WTC11 (cell line): ENCODE data around the gene HUS1. TPM values are rescaled to one million over a fixed set of nuclear protein-coding genes. Genes with fewer than 3 reads are reported as not detected.
A peak's percentile ranks its signal among the peaks of the same experiment; 100 is the strongest.

Experiments
- ATAC-seq: fragments of 200-7000 bp; cut with Tn5 transposase; 2 replicates; pipeline ENCODE4 v1.10.0; 2021; ENCODE audit warnings: mild to moderate bottlenecking, moderate library complexity
- CTCF ChIA-PET: fragments of 300-600 bp; sonication (Branson Sonifier 250); formaldehyde crosslinking; loops from one replicate; lab custom pipeline; 2021; ENCODE audit warnings: antibody characterized with exemption; lab: Charles Lee
- POLR2A ChIA-PET: fragments of 350-600 bp; sonication (Branson Sonifier 250); formaldehyde crosslinking; loops from one replicate; lab custom pipeline; 2021; ENCODE audit warnings: antibody characterized with exemption; lab: Charles Lee
- DNase-seq: peaks from one replicate; pipeline ENCODE4 v3.0.0; 2021; ENCODE audit warnings: low spot score
- H3K27ac Mint-ChIP-seq: 2 replicates; pipeline ENCODE4 v1.8.0; 2021; ENCODE audit warnings: mixed read lengths
- H3K27me3 Mint-ChIP-seq: 2 replicates; pipeline ENCODE4 v1.8.0; 2021; ENCODE audit warnings: low read depth, mild to moderate bottlenecking, moderate library complexity, mixed read lengths
- H3K36me3 Mint-ChIP-seq: 2 replicates; pipeline ENCODE4 v1.8.0; 2021; ENCODE audit warnings: mixed read lengths
- H3K4me1 Mint-ChIP-seq: 2 replicates; pipeline ENCODE4 v1.8.0; 2022; ENCODE audit warnings: mixed read lengths
- H3K4me3 Mint-ChIP-seq: 2 replicates; pipeline ENCODE4 v1.8.0; 2021; ENCODE audit warnings: mild to moderate bottlenecking, moderate library complexity, mixed read lengths
- H3K9me3 Mint-ChIP-seq: 2 replicates; pipeline ENCODE4 v1.8.0; 2021; ENCODE audit warnings: mixed read lengths
- CREM ChIP-seq: sonication (generic); formaldehyde crosslinking; IDR thresholded peaks from 2 replicates; pipeline ENCODE4 v1.8.1; 2022; ENCODE audit warnings: mild to moderate bottlenecking, missing genetic modification reagents, moderate library complexity
- CTCF ChIP-seq: fragments of 200-600 bp; IDR thresholded peaks from 2 replicates; pipeline ENCODE4 v1.8.0; 2022; ENCODE audit warnings: antibody characterized with exemption
- FOXJ3 ChIP-seq: sonication (generic); formaldehyde crosslinking; IDR thresholded peaks from 2 replicates; pipeline ENCODE4 v1.9.0; 2021; ENCODE audit warnings: missing genetic modification reagents, mild to moderate bottlenecking, borderline replicate concordance
- JAZF1 ChIP-seq: fragments of 250-450 bp; sonication (Bioruptor Pico); IDR thresholded peaks from 2 replicates; pipeline ENCODE4 v1.9.0; 2021; ENCODE audit warnings: moderate library complexity, mild to moderate bottlenecking, inconsistent platforms
- KAT7 ChIP-seq: sonication (generic); formaldehyde crosslinking; IDR thresholded peaks from 2 replicates; pipeline ENCODE4 v1.8.1; 2023; ENCODE audit warnings: missing genetic modification reagents, mild to moderate bottlenecking, borderline replicate concordance
- MLX ChIP-seq: sonication (generic); formaldehyde crosslinking; IDR thresholded peaks from 2 replicates; pipeline ENCODE4 v1.8.1; 2023; ENCODE audit warnings: mild to moderate bottlenecking, missing genetic modification reagents, moderate library complexity
- NFE2L1 ChIP-seq: sonication (generic); formaldehyde crosslinking; IDR thresholded peaks from 2 replicates; pipeline ENCODE4 v1.8.1; 2023; ENCODE audit warnings: missing genetic modification reagents
- NR1H2 ChIP-seq: sonication (generic); formaldehyde crosslinking; IDR thresholded peaks from 2 replicates; pipeline ENCODE4 v1.9.0; 2021; ENCODE audit warnings: mild to moderate bottlenecking, moderate library complexity, missing genetic modification reagents
- NR3C1 ChIP-seq: sonication (generic); formaldehyde crosslinking; conservative IDR thresholded peaks from 2 replicates; pipeline ENCODE4 v1.8.1; 2023; ENCODE audit warnings: low read depth, mild to moderate bottlenecking, missing genetic modification reagents
- OVOL2 ChIP-seq: fragments of 250-450 bp; sonication (Bioruptor Pico); IDR thresholded peaks from 2 replicates; pipeline ENCODE4 v1.9.0; 2021; ENCODE audit warnings: mild to moderate bottlenecking, borderline replicate concordance
- RORB ChIP-seq: fragments of 250-450 bp; sonication (Bioruptor Pico); IDR thresholded peaks from 2 replicates; pipeline ENCODE4 v1.9.0; 2021; ENCODE audit warnings: mild to moderate bottlenecking
- SMAD4 ChIP-seq: sonication (generic); formaldehyde crosslinking; IDR thresholded peaks from 2 replicates; pipeline ENCODE4 v1.8.0; 2022; ENCODE audit warnings: mild to moderate bottlenecking, missing genetic modification reagents
- SOX15 ChIP-seq: fragments of 250-450 bp; sonication (Bioruptor Pico); IDR thresholded peaks from 2 replicates; pipeline ENCODE4 v1.9.0; 2021; ENCODE audit warnings: mild to moderate bottlenecking
- TEAD4 ChIP-seq: sonication (generic); formaldehyde crosslinking; IDR thresholded peaks from 2 replicates; pipeline ENCODE4 v1.8.0; 2022; ENCODE audit warnings: mild to moderate bottlenecking, missing genetic modification reagents
- TP53 ChIP-seq: sonication (generic); formaldehyde crosslinking; IDR thresholded peaks from 2 replicates; pipeline ENCODE4 v1.8.1; 2023; ENCODE audit warnings: mild to moderate bottlenecking, missing genetic modification reagents
- ZBTB21 ChIP-seq: sonication (generic); formaldehyde crosslinking; IDR thresholded peaks from 2 replicates; pipeline ENCODE4 v1.8.1; 2023; ENCODE audit warnings: mild to moderate bottlenecking, missing genetic modification reagents, borderline replicate concordance
- ZNF317 ChIP-seq: sonication (generic); formaldehyde crosslinking; IDR thresholded peaks from 2 replicates; pipeline ENCODE4 v1.8.1; 2023; ENCODE audit warnings: low read depth, mild to moderate bottlenecking, moderate library complexity, missing genetic modification reagents, borderline replicate concordance
- ZNF396 ChIP-seq: fragments of 250-450 bp; sonication (Bioruptor Pico); IDR thresholded peaks from 2 replicates; pipeline ENCODE4 v1.8.0; 2021; ENCODE audit warnings: mild to moderate bottlenecking, moderate library complexity, borderline replicate concordance
- total RNA-seq: library from RNA; stranded (reverse); gene quantifications from 3 replicates; pipeline ENCODE4 v1.2.3, GENCODE V29; 2021
- TF ChIP-seq, protein P1 (sequence below): fragments of 250-450 bp; sonication (Bioruptor Pico); IDR thresholded peaks from 2 replicates; pipeline ENCODE4 v2.1.2; 2022; ENCODE audit warnings: mild to moderate bottlenecking, moderate library complexity
- TF ChIP-seq, protein P2 (sequence below): sonication (generic); formaldehyde crosslinking; IDR thresholded peaks from 2 replicates; pipeline ENCODE4 v1.8.1; 2023; ENCODE audit warnings: mild to moderate bottlenecking, moderate library complexity, missing genetic modification reagents
- TF ChIP-seq, protein P3 (sequence below): sonication (generic); formaldehyde crosslinking; IDR thresholded peaks from 2 replicates; pipeline ENCODE4 v1.8.0; 2022; ENCODE audit warnings: mild to moderate bottlenecking, missing genetic modification reagents
- TF ChIP-seq, protein P4 (sequence below): sonication (generic); formaldehyde crosslinking; IDR thresholded peaks from 2 replicates; pipeline ENCODE4 v1.8.1; 2023; ENCODE audit warnings: mild to moderate bottlenecking, missing genetic modification reagents

HUS1 gene
- total RNA-seq, 1 experiment from 2014 or later: 33.4 TPM

GRCh38 chr7:47953822-47954221 lies 25.6 kb downstream of the HUS1 start:
- peaks cover 36% of the 10 kb centered on the region for H3K4me1 Mint-ChIP-seq
- peaks cover 7% of the 10 kb centered on the region for H3K9me3 Mint-ChIP-seq
- no peak overlapping the region for H3K4me3 Mint-ChIP-seq
- ATAC-seq (no peak), DNase-seq (no peak)
- H3K27me3 Mint-ChIP-seq: no peaks in the 10 kb centered on the region; the same call in 1 of the 2 replicates
- ChIA-PET POLR2A (no interaction called here), CTCF (interaction anchor here (2.0 kb wide), 1 partner anchor 15 kb away, joined by 7 read pairs; no protein-coding TSS in a partner anchor)
- peak overlapping the region; percentile 23 for H3K27ac Mint-ChIP-seq
- H3K36me3 Mint-ChIP-seq: peaks cover 35% of the 10 kb centered on the region
- TF ChIP-seq FOXJ3 (CRISPR knock-in tag): no peak
- TF ChIP-seq, protein P1, sequence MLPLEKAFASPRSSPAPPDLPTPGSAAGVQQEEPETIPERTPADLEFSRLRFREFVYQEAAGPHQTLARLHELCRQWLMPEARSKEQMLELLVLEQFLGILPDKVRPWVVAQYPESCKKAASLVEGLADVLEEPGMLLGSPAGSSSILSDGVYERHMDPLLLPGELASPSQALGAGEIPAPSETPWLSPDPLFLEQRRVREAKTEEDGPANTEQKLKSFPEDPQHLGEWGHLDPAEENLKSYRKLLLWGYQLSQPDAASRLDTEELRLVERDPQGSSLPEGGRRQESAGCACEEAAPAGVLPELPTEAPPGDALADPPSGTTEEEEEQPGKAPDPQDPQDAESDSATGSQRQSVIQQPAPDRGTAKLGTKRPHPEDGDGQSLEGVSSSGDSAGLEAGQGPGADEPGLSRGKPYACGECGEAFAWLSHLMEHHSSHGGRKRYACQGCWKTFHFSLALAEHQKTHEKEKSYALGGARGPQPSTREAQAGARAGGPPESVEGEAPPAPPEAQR (CRISPR knock-in tag): no peak
- TF ChIP-seq, protein P2, sequence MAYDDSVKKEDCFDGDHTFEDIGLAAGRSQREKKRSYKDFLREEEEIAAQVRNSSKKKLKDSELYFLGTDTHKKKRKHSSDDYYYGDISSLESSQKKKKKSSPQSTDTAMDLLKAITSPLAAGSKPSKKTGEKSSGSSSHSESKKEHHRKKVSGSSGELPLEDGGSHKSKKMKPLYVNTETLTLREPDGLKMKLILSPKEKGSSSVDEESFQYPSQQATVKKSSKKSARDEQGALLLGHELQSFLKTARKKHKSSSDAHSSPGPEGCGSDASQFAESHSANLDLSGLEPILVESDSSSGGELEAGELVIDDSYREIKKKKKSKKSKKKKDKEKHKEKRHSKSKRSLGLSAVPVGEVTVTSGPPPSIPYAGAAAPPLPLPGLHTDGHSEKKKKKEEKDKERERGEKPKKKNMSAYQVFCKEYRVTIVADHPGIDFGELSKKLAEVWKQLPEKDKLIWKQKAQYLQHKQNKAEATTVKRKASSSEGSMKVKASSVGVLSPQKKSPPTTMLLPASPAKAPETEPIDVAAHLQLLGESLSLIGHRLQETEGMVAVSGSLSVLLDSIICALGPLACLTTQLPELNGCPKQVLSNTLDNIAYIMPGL (CRISPR knock-in tag): no peak
- TF ChIP-seq MLX (CRISPR knock-in tag): no peak
- no peak for TF ChIP-seq RORB
- TF ChIP-seq ZNF317: no peak
- TF ChIP-seq SOX15 (CRISPR knock-in tag): no peak
- no peak for TF ChIP-seq CTCF
- no peak for TF ChIP-seq NR3C1 (CRISPR knock-in tag)
- TF ChIP-seq, protein P3, sequence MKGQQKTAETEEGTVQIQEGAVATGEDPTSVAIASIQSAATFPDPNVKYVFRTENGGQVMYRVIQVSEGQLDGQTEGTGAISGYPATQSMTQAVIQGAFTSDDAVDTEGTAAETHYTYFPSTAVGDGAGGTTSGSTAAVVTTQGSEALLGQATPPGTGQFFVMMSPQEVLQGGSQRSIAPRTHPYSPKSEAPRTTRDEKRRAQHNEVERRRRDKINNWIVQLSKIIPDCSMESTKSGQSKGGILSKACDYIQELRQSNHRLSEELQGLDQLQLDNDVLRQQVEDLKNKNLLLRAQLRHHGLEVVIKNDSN: no peak

DNA sequence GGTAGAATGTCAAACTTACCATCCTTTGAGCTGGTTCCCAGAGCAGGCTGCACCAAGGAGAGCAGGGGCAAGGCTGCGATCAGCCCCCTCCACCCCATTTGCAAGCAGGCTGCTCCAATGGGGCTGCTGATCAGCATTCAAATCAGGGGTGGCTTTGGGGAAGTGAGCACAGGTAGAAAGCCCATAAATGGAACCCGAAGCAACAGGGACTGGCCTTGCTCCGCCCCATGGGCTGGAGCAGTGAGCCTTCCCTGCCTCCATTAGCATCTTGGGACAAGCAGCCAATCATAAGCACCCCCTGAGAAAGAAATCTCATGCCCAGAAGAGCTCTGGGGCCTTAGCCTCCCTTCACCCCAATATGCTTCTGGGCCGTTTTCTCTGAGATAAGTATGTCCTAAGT lies 27.2 kb downstream of the HUS1 start:
- no peak overlapping the region for H3K4me3 Mint-ChIP-seq
- H3K36me3 Mint-ChIP-seq: peaks cover 23% of the 10 kb centered on the region
- H3K4me1 Mint-ChIP-seq: peaks cover 36% of the 10 kb centered on the region
- H3K27me3 Mint-ChIP-seq: no peaks in the 10 kb centered on the region
- H3K27ac Mint-ChIP-seq: no peak overlapping the region
- ChIA-PET CTCF (interaction anchor here (1.1 to 1.7 kb wide), 2 partner anchors 16 to 698 kb away, joined by 3 to 5 read pairs; no protein-coding TSS in a partner anchor), POLR2A (no interaction called here)
- TF ChIP-seq ZNF396 (no peak), CREM (no peak), NR1H2 (CRISPR knock-in tag) (no peak), ZBTB21 (CRISPR knock-in tag) (no peak), TEAD4 (CRISPR knock-in tag) (no peak), FOXJ3 (CRISPR knock-in tag) (no peak), JAZF1 (CRISPR knock-in tag) (no peak), KAT7 (CRISPR knock-in tag) (no peak), OVOL2 (CRISPR knock-in tag) (no peak), SMAD4 (CRISPR knock-in tag) (no peak), TP53 (CRISPR knock-in tag) (no peak), NFE2L1 (CRISPR knock-in tag) (no peak)
- TF ChIP-seq, protein P3: no peak
- TF ChIP-seq, protein P1 (CRISPR knock-in tag): no peak
- TF ChIP-seq, protein P4, sequence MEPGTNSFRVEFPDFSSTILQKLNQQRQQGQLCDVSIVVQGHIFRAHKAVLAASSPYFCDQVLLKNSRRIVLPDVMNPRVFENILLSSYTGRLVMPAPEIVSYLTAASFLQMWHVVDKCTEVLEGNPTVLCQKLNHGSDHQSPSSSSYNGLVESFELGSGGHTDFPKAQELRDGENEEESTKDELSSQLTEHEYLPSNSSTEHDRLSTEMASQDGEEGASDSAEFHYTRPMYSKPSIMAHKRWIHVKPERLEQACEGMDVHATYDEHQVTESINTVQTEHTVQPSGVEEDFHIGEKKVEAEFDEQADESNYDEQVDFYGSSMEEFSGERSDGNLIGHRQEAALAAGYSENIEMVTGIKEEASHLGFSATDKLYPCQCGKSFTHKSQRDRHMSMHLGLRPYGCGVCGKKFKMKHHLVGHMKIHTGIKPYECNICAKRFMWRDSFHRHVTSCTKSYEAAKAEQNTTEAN (CRISPR knock-in tag): no peak
- no peaks in the 10 kb centered on the region for H3K9me3 Mint-ChIP-seq
- no peak for DNase-seq
- peak; percentile 81 for ATAC-seq
